Measurements from ENCODE around the gene CTDSP1. TPM values are rescaled to one million over a fixed set of nuclear protein-coding genes. Genes with fewer than 3 reads are reported as not detected.

The CTDSP1 gene
- total and polyA plus RNA-seq, 2 experiments from 2014 or later: 53.1 to 124 TPM

DNA sequence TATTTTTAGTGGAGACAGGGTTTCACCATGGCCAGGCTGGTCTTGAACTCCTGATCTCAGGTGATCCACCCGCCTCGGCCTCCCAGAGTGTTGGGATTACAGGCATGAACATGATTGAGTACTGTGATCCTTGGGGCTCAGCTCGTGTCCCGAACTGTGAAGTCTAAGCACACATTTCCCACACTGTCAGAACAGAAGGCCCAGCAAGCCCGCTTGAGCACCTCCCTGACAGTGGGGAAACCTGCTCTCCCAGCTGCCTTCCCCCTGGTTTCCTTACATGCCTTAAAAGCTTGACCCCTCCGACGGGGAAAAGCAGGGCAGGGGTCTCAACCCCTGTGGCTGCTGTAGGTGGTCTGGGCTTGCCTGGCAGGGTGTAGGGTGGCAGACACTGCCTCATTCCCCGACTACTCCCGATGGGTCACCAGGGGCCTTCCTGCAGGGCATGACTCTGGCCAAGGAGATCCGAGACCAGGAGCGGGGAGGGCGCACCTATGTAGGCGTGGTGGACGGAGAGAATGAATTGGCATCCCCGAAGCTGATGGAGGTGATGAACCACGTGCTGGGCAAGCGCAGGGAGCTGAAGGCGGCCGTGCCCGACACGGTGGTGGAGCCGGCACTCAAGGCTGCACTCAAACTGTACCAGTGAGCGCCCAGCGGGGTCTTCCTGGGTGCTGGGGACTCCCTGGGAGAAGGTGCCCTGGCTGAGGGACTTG lies 29.3 kb downstream of the CTDSP1 start:
- no peaks in the 10 kb centered on the region for H4K20me1 ChIP-seq (ENCODE audit: insufficient read depth, poor library complexity, severe bottlenecking)
- H2AFZ ChIP-seq: no peak overlapping the region
- no peaks in the 10 kb centered on the region for H3K9me3 ChIP-seq (ENCODE audit: low read depth)
- TF ChIP-seq EZH2phosphoT487 (IDR thresholded peaks at IDR 0.05; ENCODE audit: low read depth, severe bottlenecking, unreplicated experiment) (no peak), EZH2 (IDR thresholded peaks at IDR 0.05; ENCODE audit: borderline replicate concordance) (no peak)
- TF ChIP-seq, protein P1, sequence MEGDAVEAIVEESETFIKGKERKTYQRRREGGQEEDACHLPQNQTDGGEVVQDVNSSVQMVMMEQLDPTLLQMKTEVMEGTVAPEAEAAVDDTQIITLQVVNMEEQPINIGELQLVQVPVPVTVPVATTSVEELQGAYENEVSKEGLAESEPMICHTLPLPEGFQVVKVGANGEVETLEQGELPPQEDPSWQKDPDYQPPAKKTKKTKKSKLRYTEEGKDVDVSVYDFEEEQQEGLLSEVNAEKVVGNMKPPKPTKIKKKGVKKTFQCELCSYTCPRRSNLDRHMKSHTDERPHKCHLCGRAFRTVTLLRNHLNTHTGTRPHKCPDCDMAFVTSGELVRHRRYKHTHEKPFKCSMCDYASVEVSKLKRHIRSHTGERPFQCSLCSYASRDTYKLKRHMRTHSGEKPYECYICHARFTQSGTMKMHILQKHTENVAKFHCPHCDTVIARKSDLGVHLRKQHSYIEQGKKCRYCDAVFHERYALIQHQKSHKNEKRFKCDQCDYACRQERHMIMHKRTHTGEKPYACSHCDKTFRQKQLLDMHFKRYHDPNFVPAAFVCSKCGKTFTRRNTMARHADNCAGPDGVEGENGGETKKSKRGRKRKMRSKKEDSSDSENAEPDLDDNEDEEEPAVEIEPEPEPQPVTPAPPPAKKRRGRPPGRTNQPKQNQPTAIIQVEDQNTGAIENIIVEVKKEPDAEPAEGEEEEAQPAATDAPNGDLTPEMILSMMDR (IDR thresholded peaks at IDR 0.05; ENCODE audit: poor library complexity): no peak
- no peaks in the 10 kb centered on the region for H3K27me3 ChIP-seq
- no peaks in the 10 kb centered on the region for H3K9me2 ChIP-seq (replicated peaks; ENCODE audit: insufficient read depth)
- no peak for DNase-seq (ENCODE audit: low spot score)
- no peaks in the 10 kb centered on the region for H3K4me1 ChIP-seq (ENCODE audit: insufficient read depth)
- H3K79me2 ChIP-seq: no peaks in the 10 kb centered on the region
- 93% methylated on average over 24 of the region's 24 CpGs for WGBS (ENCODE audit: low lambda C conversion rate, missing lambda C conversion rate)
- H3K4me2 ChIP-seq: no peak overlapping the region
- H3K4me3 ChIP-seq: no peak overlapping the region
- no peak overlapping the region for H3K27ac ChIP-seq
- no peaks in the 10 kb centered on the region for H3K36me3 ChIP-seq (replicated peaks; ENCODE audit: insufficient read depth, low read depth)

DNA sequence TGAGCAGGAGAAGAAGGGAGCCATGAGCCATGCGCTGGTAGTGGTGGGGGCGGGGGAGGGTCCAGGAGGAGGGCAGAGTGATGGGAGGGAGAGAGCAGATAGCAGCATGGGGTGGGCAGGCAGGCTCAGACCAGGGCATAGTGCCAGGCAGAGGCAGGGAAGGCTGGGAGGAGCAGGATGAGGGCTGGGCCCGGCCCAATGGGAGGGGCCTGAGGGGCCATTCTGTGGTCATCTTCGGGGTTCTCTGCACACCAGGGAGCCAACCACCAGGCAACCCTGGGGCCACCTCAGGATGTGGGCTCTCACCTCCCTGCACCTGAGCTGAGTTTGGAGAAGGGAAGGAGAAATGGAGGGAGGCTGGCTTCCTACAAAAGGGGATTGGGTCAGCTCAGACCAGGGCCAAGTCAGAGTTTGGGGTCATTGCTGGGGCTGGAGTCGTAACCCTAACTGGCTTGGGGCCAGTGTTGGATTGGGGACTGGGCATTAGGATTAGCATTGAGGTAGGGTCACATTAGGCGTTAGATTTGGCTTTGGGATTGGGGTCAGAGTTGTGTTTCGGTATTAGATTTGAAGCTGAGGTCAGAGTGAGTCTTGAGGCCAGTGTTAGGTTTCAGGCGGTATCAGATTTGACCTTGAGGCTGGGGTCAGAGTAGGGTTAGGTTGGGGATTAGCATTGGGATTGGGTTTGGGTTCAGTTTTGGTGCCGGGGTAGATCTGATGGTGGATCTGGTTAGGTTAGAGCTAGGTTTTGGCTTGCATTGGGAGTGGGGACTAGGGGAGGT lies 30.4 kb downstream of the CTDSP1 start:
- H3K4me1 ChIP-seq (ENCODE audit: insufficient read depth): no peaks in the 10 kb centered on the region
- TF ChIP-seq EZH2 (IDR thresholded peaks at IDR 0.05; ENCODE audit: borderline replicate concordance) (no peak), EZH2phosphoT487 (IDR thresholded peaks at IDR 0.05; ENCODE audit: low read depth, severe bottlenecking, unreplicated experiment) (no peak)
- TF ChIP-seq, protein P1 (IDR thresholded peaks at IDR 0.05; ENCODE audit: poor library complexity): no peak
- H3K4me3 ChIP-seq: no peak overlapping the region
- H3K4me2 ChIP-seq: no peak overlapping the region
- no peaks in the 10 kb centered on the region for H3K79me2 ChIP-seq
- DNase-seq (ENCODE audit: low spot score): no peak
- H2AFZ ChIP-seq: no peak overlapping the region
- no peaks in the 10 kb centered on the region for H4K20me1 ChIP-seq (ENCODE audit: insufficient read depth, poor library complexity, severe bottlenecking)
- H3K36me3 ChIP-seq (replicated peaks; ENCODE audit: insufficient read depth, low read depth): no peaks in the 10 kb centered on the region
- H3K9me2 ChIP-seq (replicated peaks; ENCODE audit: insufficient read depth): no peaks in the 10 kb centered on the region
- H3K27me3 ChIP-seq: no peaks in the 10 kb centered on the region
- 82% methylated on average over 7 of the region's 9 CpGs for WGBS (ENCODE audit: low lambda C conversion rate, missing lambda C conversion rate)
- no peak overlapping the region for H3K27ac ChIP-seq
- H3K9me3 ChIP-seq (ENCODE audit: low read depth): no peaks in the 10 kb centered on the region

DNA sequence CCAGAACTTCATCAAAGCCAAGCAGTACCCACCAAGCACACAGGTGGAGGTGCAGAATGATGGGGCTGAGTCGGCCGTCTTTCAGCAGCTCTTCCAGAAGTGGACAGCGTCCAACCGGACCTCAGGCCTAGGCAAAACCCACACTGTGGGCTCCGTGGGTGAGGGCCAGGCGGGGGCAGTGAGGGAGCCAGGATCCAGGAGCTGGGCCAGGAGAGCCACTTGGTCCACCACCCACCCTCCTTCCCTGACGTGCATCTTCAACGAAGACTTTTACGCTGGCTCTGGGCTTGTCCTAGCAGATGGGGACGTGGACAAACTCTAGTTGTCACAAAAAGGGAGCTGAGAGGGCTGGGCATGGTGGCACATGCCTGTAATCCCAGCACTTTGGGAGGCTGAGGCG lies 31.1 kb downstream of the CTDSP1 start:
- Histone ChIP-seq H3K27me3 (no peaks in the 10 kb centered on the region), H3K9me3 (ENCODE audit: low read depth) (no peaks in the 10 kb centered on the region), H3K4me3 (no peak overlapping the region), H3K36me3 (replicated peaks; ENCODE audit: insufficient read depth, low read depth) (no peaks in the 10 kb centered on the region), H3K79me2 (no peaks in the 10 kb centered on the region), H2AFZ (no peak overlapping the region), H3K27ac (no peak overlapping the region), H4K20me1 (ENCODE audit: insufficient read depth, poor library complexity, severe bottlenecking) (no peaks in the 10 kb centered on the region), H3K4me2 (no peak overlapping the region), H3K9me2 (replicated peaks; ENCODE audit: insufficient read depth) (no peaks in the 10 kb centered on the region), H3K4me1 (ENCODE audit: insufficient read depth) (no peaks in the 10 kb centered on the region)
- 96% methylated on average over 9 of the region's 11 CpGs for WGBS (ENCODE audit: low lambda C conversion rate, missing lambda C conversion rate)
- no peak for DNase-seq (ENCODE audit: low spot score)
- TF ChIP-seq, protein P1 (IDR thresholded peaks at IDR 0.05; ENCODE audit: poor library complexity): no peak
- no peak for TF ChIP-seq EZH2 (IDR thresholded peaks at IDR 0.05; ENCODE audit: borderline replicate concordance)
- no peak for TF ChIP-seq EZH2phosphoT487 (IDR thresholded peaks at IDR 0.05; ENCODE audit: low read depth, severe bottlenecking, unreplicated experiment)

All from hepatocyte (in vitro differentiated cells).